ENCODE results near the gene MBP.
"Not testable (repeated sequence)": the region's sequence is repeated elsewhere in the genome, so short reads cannot be mapped to it uniquely, and the experiment has no call there.

MBP gene

GRCh38 chr18:77042583-77042982, 90.0 kb downstream of the MBP start:
- no peak for DNase-seq

- DNase-seq: no peak
Measured at GRCh38 chr18:77039196-77040130, 93.1 kb downstream of the MBP start.

- DNase-seq: no peak
Measured at GRCh38 chr18:77038182-77038858, 94.3 kb downstream of the MBP start.

- DNase-seq: no peak
Measured at GRCh38 chr18:77037567-77037966, 95.0 kb downstream of the MBP start.

- no peak for DNase-seq
Measured at GRCh38 chr18:77035380-77036187, 97.0 kb downstream of the MBP start.

- DNase-seq: no peak
Measured at GRCh38 chr18:77033575-77033974, 99.0 kb downstream of the MBP start.

GRCh38 chr18:77032181-77032701, 100.3 kb downstream of the MBP start:
- no peak for DNase-seq

- no peak for DNase-seq
Measured at GRCh38 chr18:77031662-77032061, 100.9 kb downstream of the MBP start.

- no peak for DNase-seq
Measured at GRCh38 chr18:77030201-77030600, 102.4 kb downstream of the MBP start.

- DNase-seq: no peak
Measured at GRCh38 chr18:77025831-77026363, 106.7 kb downstream of the MBP start.

- no peak for DNase-seq
Measured at GRCh38 chr18:77025123-77025522, 107.5 kb downstream of the MBP start.

- no peak for DNase-seq
Measured at GRCh38 chr18:77024476-77024875, 108.1 kb downstream of the MBP start.

GRCh38 chr18:77023102-77023782, 109.3 kb downstream of the MBP start:
- no peak for DNase-seq

GRCh38 chr18:77022556-77022955, 110.0 kb downstream of the MBP start:
- DNase-seq: no peak

- no peak for DNase-seq
Measured at GRCh38 chr18:77022116-77022515, 110.5 kb downstream of the MBP start.

- DNase-seq: not testable (repeated sequence)
Measured at GRCh38 chr18:77021478-77021877, 111.1 kb downstream of the MBP start.

GRCh38 chr18:77021075-77021474, 111.5 kb downstream of the MBP start:
- no peak for DNase-seq

GRCh38 chr18:77020561-77020960, 112.0 kb downstream of the MBP start:
- no peak for DNase-seq

GRCh38 chr18:77019641-77020040, 112.9 kb downstream of the MBP start:
- DNase-seq: no peak

GRCh38 chr18:77018650-77019049, 113.9 kb downstream of the MBP start:
- not testable (repeated sequence) for DNase-seq

- DNase-seq: no peak
Measured at GRCh38 chr18:77017355-77017754, 115.2 kb downstream of the MBP start.

- no peak for DNase-seq
Measured at GRCh38 chr18:77016936-77017335, 115.6 kb downstream of the MBP start.
